Stimulated activated CD8-positive, alpha-beta memory T cell treated with anti-CD3 and anti-CD28 coated beads, Interleukin-7, amount 100 ng/mL, for 1 hour (primary cell): Measurements from ENCODE around the gene LDAF1.
"Not testable (repeated sequence)": the region's sequence is repeated elsewhere in the genome, so short reads cannot be mapped to it uniquely, and the experiment has no call there.

Source experiments
- DNase-seq, 2 donors: peaks; one replicate each; pipeline ENCODE4 v3.0.0-alpha.2; 2020; ENCODE audit warnings: low read depth in 2 of 2

Gene LDAF1

GRCh38 chr16:21195330-21195729 lies 36.9 kb downstream of the LDAF1 start:
- not testable (repeated sequence) for DNase-seq

- DNase-seq, result no peak
Observed at GRCh38 chr16:21197112-21197511, 38.6 kb downstream of the LDAF1 start.

GRCh38 chr16:21197621-21198020 lies 39.1 kb downstream of the LDAF1 start:
- DNase-seq, result no peak

GRCh38 chr16:21199607-21200218 lies 41.2 kb downstream of the LDAF1 start:
- no peak for DNase-seq

GRCh38 chr16:21203155-21203797 lies 44.8 kb downstream of the LDAF1 start:
- DNase-seq, result no peak

GRCh38 chr16:21205303-21205702 lies 46.8 kb downstream of the LDAF1 start:
- DNase-seq, result no peak

- no peak for DNase-seq
Observed at GRCh38 chr16:21206550-21206949, 48.1 kb downstream of the LDAF1 start.

GRCh38 chr16:21208446-21209230 lies 50.2 kb downstream of the LDAF1 start:
- no peak for DNase-seq

GRCh38 chr16:21211486-21211885 lies 53.0 kb downstream of the LDAF1 start, which contains the start of gene ZP2:
Gene ZP2, minus strand, starts transcription at chr16:21211574. Its CDS starts 27 bp downstream, at chr16:21211547.
- no peak for DNase-seq

GRCh38 chr16:21214086-21214485 lies 55.6 kb downstream of the LDAF1 start:
- no peak for DNase-seq

- no peak for DNase-seq
Observed at GRCh38 chr16:21217121-21217520, 58.6 kb downstream of the LDAF1 start.

GRCh38 chr16:21218153-21218552 lies 59.7 kb downstream of the LDAF1 start:
- DNase-seq, result no peak

- no peak for DNase-seq
Observed at GRCh38 chr16:21219551-21219950, 61.1 kb downstream of the LDAF1 start.

- DNase-seq, result no peak
Observed at GRCh38 chr16:21222495-21223337, 64.2 kb downstream of the LDAF1 start.

- no peak for DNase-seq
Observed at GRCh38 chr16:21223787-21224186, 65.3 kb downstream of the LDAF1 start.

- DNase-seq, result no peak
Observed at GRCh38 chr16:21224800-21225199, 66.3 kb downstream of the LDAF1 start.

- DNase-seq, result no peak
Observed at GRCh38 chr16:21226749-21227148, 68.3 kb downstream of the LDAF1 start.

- no peak for DNase-seq
Observed at GRCh38 chr16:21227866-21228265, 69.4 kb downstream of the LDAF1 start.

GRCh38 chr16:21228361-21228872 lies 69.9 kb downstream of the LDAF1 start:
- DNase-seq, result no peak
